Spleen (tissue), 11 donors: ENCODE data around the gene PODXL. TPM values are rescaled to one million over a fixed set of nuclear protein-coding genes. Genes with fewer than 3 reads are reported as not detected.
"Not testable (repeated sequence)": the region's sequence is repeated elsewhere in the genome, so short reads cannot be mapped to it uniquely, and the experiment has no call there.

ENCODE experiments used
- DNase-seq: peaks from one replicate; pipeline ENCODE4 v3.0.0-alpha.2; 2020
- H3K27ac ChIP-seq, 8 donors: fragments of 200-600 bp; sonication (generic) in 7 of 8; 1 replicate in 4 of 8; 2 replicates in 4 of 8; pipeline versions ENCODE4 v1.5.0 to v1.8.0; 2016 to 2021; ENCODE audit warnings: inconsistent platforms in 4 of 8, mild to moderate bottlenecking in 4 of 8, moderate library complexity in 1 of 8
- H3K27me3 ChIP-seq, 7 donors: fragments of 200-600 bp; sonication (generic) in 6 of 7; replicated peaks in 1 of 7; 1 replicate in 4 of 7; 2 replicates in 3 of 7; pipeline versions ENCODE4 v1.5.0 to v1.8.0; 2016 to 2021; ENCODE audit warnings: inconsistent platforms in 3 of 7, mild to moderate bottlenecking in 1 of 7
- H3K36me3 ChIP-seq, 6 donors: fragments of 200-600 bp; sonication (generic) in 5 of 6; 1 replicate in 4 of 6; 2 replicates in 2 of 6; pipeline versions ENCODE4 v1.5.0 to v1.8.0; 2016 to 2021; ENCODE audit warnings: inconsistent platforms in 2 of 6
- H3K4me1 ChIP-seq, 6 donors: fragments of 200-600 bp; sonication (generic) in 5 of 6; 1 replicate in 3 of 6; 2 replicates in 3 of 6; pipeline versions ENCODE4 v1.5.0 to v1.8.0; 2016 to 2021; ENCODE audit warnings: inconsistent platforms in 3 of 6
- H3K4me3 ChIP-seq, 8 donors: fragments of 200-600 bp; sonication (generic) in 7 of 8; 1 replicate in 4 of 8; 2 replicates in 4 of 8; pipeline versions ENCODE4 v1.5.0 to v1.8.0; 2016 to 2021; ENCODE audit warnings: inconsistent platforms in 4 of 8, mild to moderate bottlenecking in 4 of 8, moderate library complexity in 2 of 8
- H3K9me3 ChIP-seq, 8 donors: fragments of 200-600 bp; sonication (generic) in 7 of 8; 1 replicate in 4 of 8; 2 replicates in 4 of 8; pipeline versions ENCODE4 v1.5.0 to v1.8.0; 2016 to 2021; ENCODE audit warnings: inconsistent platforms in 4 of 8
- POLR2A ChIP-seq, 3 donors: fragments of 450-650 bp; IDR thresholded peaks; one replicate each; pipeline ENCODE4 v1.5.1; 2017; ENCODE audit warnings: antibody characterized with exemption in 3 of 3, mild to moderate bottlenecking in 1 of 3
- POLR2AphosphoS5 ChIP-seq, 3 donors: sonication (generic); formaldehyde crosslinking; IDR thresholded peaks; one replicate each; pipeline ENCODE4 v1.5.1; 2017; ENCODE audit warnings: antibody characterized with exemption in 3 of 3
- WGBS, 5 donors: extraction: QIAGEN DNeasy Blood & Tissue Kit in 3 of 5; methylation state at CpG; one replicate each; pipeline versions ENCODE4 v1.1.5 to v1.1.7; 2013 to 2018; 5-methylcytosine and 5-hydroxymethylcytosine counted together
- intact Hi-C: fragments of 100-400 bp; cut with DNase I; formaldehyde crosslinking; loops from one replicate; pipeline ENCODE4 v1.15.0; 2023; ENCODE audit warnings: low total_unique reads
- polyA plus RNA-seq, 3 donors: library from polyadenylated mRNA; stranded (reverse); fragments of 200-250 nt; gene quantifications; one replicate each; pipeline ENCODE4 v1.2.1, GENCODE V29; 2013
- total RNA-seq, 7 donors: library from RNA; depleted of rRNA in 3 of 7; stranded (reverse); fragments of >200 nt in 3 of 7; fragmentation: NEBNext Ultra II Directional in 4 of 7; extraction: Animal tissue kit (Norgen Biotek cat#: 25700) in 4 of 7; gene quantifications; one replicate each; pipeline versions ENCODE4 v1.1.0 to v1.2.1, GENCODE V29; 2016 to 2021
- TF ChIP-seq, protein P1 (sequence below), 11 experiments: fragments of 200-600 bp in 7 of 11; fragments of 450-650 bp in 4 of 11; sonication (generic) in 4 of 11; IDR thresholded peaks in 8 of 11; conservative IDR thresholded peaks in 3 of 11; 1 replicate in 7 of 11; 2 replicates in 4 of 11; pipeline versions ENCODE4 v1.4.0 to v1.8.0; 2016 to 2021; ENCODE audit warnings: antibody characterized with exemption in 11 of 11, inconsistent platforms in 4 of 11, mild to moderate bottlenecking in 1 of 11
- donor health status: healthy with polysubstance abuse.
- donor health status: DM: no; HTN: no; CAD: no; lungs with moderate emphysema.
- donor health status: DM: no; HTN: no; CAD: no.
- donor health status: Bipolar disorder and iron deficiency.
- donor health status: healthy.
- donor health status: DM: no; HTN: no; CAD: no.
- donor health status: DM: yes; HTN: yes; CAD: no.

PODXL gene
- total and polyA plus RNA-seq, 10 donors: 1.9 to 27.5 (median 16.0) TPM

DNA sequence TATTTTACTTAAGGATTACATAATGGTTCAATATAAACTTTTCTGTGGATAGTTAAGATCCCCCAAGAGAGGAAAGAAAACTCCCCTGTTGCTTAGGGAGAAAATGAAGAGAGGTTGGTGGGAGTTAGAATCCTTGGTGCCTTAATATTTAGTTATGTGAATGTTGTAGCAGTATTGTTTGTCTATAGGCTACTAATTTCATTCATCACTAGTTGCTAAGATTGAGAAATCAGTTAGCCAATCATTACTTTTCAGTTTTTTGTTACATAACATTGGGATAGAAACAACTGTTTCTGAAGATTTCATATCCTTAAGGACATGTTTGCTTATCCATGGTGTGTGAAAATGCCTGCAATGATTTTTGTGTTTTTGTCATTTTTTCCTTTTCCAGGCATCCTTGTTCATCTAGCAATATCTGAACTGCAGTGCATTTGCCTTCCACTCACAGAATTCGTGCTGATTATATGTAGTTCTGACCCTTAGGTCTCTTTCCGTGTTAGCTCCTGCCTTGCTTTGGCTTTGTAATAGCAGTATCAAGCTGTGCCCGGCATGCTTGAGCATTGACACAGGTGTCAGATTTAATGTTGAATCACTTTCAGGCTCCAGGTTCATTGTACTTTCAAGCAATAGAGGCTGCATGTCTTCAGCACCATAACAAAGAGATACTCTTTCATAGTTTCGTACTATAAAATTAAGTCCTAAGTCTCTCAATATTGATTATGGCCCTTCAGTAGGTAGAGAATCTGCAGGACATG lies 85.0 kb downstream of the PODXL start:
- intact Hi-C loops: no loop called here
- peaks cover 2 to 92% (median 61%) of the 10 kb centered on the region in 6 donors for H3K36me3 ChIP-seq
- DNase-seq: no peak
- H3K27me3 ChIP-seq: no peaks in the 10 kb centered on the region
- 95 to 99% (median 99%) methylated on average over 4 of the region's 4 CpGs for WGBS, 5 donors
- H3K27ac ChIP-seq: no peak overlapping the region
- TF ChIP-seq POLR2A (IDR thresholded peaks at IDR 0.05): no peak
- no peak for TF ChIP-seq POLR2AphosphoS5 (IDR thresholded peaks at IDR 0.05)
- TF ChIP-seq, protein P1, sequence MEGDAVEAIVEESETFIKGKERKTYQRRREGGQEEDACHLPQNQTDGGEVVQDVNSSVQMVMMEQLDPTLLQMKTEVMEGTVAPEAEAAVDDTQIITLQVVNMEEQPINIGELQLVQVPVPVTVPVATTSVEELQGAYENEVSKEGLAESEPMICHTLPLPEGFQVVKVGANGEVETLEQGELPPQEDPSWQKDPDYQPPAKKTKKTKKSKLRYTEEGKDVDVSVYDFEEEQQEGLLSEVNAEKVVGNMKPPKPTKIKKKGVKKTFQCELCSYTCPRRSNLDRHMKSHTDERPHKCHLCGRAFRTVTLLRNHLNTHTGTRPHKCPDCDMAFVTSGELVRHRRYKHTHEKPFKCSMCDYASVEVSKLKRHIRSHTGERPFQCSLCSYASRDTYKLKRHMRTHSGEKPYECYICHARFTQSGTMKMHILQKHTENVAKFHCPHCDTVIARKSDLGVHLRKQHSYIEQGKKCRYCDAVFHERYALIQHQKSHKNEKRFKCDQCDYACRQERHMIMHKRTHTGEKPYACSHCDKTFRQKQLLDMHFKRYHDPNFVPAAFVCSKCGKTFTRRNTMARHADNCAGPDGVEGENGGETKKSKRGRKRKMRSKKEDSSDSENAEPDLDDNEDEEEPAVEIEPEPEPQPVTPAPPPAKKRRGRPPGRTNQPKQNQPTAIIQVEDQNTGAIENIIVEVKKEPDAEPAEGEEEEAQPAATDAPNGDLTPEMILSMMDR (IDR thresholded peaks at IDR 0.05 in 8 of 11, conservative IDR thresholded peaks at IDR 0.05 in 3 of 11): no peak
- no peaks in the 10 kb centered on the region for H3K4me1 ChIP-seq
- H3K9me3 ChIP-seq: peaks cover 0 to 4% (median 0%) of the 10 kb centered on the region in 8 donors
- H3K4me3 ChIP-seq: no peak overlapping the region

DNA sequence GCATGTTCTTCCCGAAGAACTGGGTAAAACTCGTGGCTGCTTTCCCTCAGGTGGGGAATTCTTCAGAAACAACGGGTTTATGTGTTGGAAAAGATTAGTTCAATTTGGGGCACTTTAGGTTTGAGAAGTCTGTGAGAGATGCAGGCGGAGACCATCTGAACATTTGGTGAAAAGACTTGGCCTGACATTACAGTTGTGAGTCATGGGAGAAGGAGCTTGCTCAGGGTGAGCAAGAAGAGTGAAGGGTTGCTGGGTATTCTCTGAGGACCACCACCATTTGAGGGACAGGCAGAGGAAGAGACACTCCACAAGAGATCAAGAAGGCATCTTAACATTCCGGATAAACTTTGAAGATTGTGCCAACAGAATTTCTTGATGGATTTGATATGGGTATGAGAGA lies 88.6 kb downstream of the PODXL start:
- no peaks in the 10 kb centered on the region for H3K9me3 ChIP-seq
- no peak for DNase-seq
- H3K36me3 ChIP-seq: peaks cover 0 to 100% (median 72%) of the 10 kb centered on the region in 6 donors
- H3K27ac ChIP-seq: no peak overlapping the region
- TF ChIP-seq POLR2AphosphoS5 (IDR thresholded peaks at IDR 0.05): no peak
- TF ChIP-seq, protein P1 (IDR thresholded peaks at IDR 0.05 in 8 of 11, conservative IDR thresholded peaks at IDR 0.05 in 3 of 11): no peak
- TF ChIP-seq POLR2A (IDR thresholded peaks at IDR 0.05): no peak
- H3K4me1 ChIP-seq: no peaks in the 10 kb centered on the region
- WGBS, 5 donors: 96 to 97% (median 97%) methylated on average over 5 of the region's 5 CpGs
- no peaks in the 10 kb centered on the region for H3K27me3 ChIP-seq
- intact Hi-C loops: no loop called here
- no peak overlapping the region for H3K4me3 ChIP-seq

DNA sequence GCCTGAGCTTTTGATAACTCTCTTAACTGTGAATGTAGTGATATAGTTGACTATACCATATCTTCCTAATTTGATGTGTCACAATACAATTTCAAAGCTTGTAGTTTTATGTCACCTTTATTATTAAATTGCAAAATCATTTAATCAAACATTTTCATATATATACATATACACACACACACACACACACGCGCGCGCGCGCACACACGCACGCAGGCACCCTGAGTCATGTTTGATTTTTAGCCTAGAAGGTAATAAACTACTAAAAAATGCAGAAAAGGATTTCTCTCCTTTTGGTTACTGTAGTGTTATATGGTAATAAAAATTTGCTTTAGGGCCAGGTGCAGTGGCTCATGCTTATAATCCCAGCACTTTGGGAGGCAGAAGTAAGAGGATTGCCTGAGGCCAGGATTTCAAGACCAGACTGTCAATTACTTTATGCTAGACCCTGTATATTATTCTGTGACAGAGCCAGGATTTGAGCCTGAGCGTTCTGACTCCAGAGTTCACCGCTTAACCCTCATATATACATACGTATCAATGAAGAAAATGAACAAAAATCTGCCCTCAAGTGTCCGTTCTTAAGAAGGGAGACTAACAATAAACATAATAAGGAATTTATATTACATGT lies 89.6 kb downstream of the PODXL start:
- intact Hi-C loops: no loop called here
- H3K9me3 ChIP-seq: no peaks in the 10 kb centered on the region
- TF ChIP-seq, protein P1 (IDR thresholded peaks at IDR 0.05 in 8 of 11, conservative IDR thresholded peaks at IDR 0.05 in 3 of 11): no peak
- no peak for TF ChIP-seq POLR2A (IDR thresholded peaks at IDR 0.05)
- no peak for TF ChIP-seq POLR2AphosphoS5 (IDR thresholded peaks at IDR 0.05)
- H3K27me3 ChIP-seq: no peaks in the 10 kb centered on the region
- no peaks in the 10 kb centered on the region for H3K4me1 ChIP-seq
- H3K36me3 ChIP-seq: peaks cover 0 to 100% (median 69%) of the 10 kb centered on the region in 6 donors
- DNase-seq: no peak
- no peak overlapping the region for H3K4me3 ChIP-seq
- 89 to 98% (median 97%) methylated on average over 12 of the region's 12 CpGs for WGBS, 5 donors
- H3K27ac ChIP-seq: no peak overlapping the region

DNA sequence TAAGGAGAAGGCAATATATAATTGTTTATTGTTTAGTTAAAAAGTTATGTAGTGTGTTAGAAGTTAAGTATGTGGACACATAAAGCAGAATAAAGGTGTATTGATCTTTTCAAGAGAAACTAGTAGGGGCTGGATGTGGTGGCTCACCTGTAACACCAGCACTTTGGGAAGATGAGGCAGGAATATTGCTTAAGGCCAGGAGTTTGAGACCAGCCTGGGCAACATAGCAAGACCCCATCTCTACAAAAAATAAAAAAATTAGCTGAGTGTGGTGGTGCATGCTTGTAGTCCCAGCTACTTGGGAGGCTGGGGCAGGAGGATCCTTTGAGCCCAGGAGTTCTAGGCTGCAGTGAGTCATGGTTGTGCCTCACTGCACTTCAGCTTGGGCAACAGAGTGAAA lies 93.7 kb downstream of the PODXL start:
- H3K36me3 ChIP-seq: peaks cover 0 to 91% (median 40%) of the 10 kb centered on the region in 6 donors
- H3K27ac ChIP-seq: not testable (repeated sequence)

More for the DNA sequence above, 93.7 kb downstream of the PODXL start:
- H3K4me3 ChIP-seq, H3K4me1 ChIP-seq, intact Hi-C loops, DNase-seq, H3K27me3 ChIP-seq, H3K9me3 ChIP-seq: not testable (repeated sequence)
